ENCODE measurements around the gene C1orf167. TPM values are rescaled to one million over a fixed set of nuclear protein-coding genes. Genes with fewer than 3 reads are reported as not detected.

Gene C1orf167
- total and polyA plus RNA-seq, 2 of the 13 experiments (the other 11 are each of a cell fraction or from before 2014, with no cell fraction given): not detected

DNA sequence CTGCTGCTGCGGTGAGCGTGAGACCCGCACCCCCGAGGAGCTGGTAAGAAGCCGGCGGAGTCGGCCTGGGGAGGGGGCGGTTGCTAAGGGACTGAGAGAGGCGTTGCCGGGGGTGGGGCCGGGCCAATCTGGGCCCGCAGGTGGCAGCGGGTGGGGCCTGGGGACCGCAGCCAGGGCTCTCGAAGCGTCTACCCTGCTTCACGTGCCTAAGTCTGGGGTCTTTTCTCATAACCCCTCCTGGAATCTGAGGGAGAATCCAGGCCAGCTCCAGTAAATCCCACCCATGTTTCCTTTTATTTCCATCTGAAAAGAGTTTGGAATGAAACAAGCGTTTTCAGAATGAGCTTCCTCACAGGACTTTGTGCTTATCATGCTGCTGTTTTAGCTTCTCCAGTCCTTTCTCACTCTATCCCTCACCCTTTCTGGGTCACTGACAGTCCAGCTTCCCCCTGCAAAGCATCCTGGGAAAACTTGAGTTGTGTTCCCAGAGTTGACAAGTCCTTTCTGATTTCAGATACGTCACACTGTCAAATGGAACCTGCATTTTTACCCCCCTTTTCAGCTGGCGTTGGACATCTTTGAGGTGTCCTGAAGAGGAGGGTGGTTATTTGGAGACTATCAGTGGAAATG is 44.4 kb downstream of the C1orf167 start (continued):
- TF ChIP-seq PCBP2 (optimal IDR thresholded peaks at IDR 0.05; ENCODE audit: low read depth, low read length, poor library complexity, severe bottlenecking) (no peak), ZNF605 (CRISPR knock-in tag; IDR thresholded peaks at IDR 0.05) (0 out of 2 replicates have a peak, but pooled peaks have one; percentile 38), HOXD1 (CRISPR knock-in tag; IDR thresholded peaks at IDR 0.05) (no peak), MXI1 (IDR thresholded peaks at IDR 0.05; ENCODE audit: borderline replicate concordance, low read depth, low read length) (peak; percentile 13; the same call in 1 of the 3 replicates), ZNF143 (CRISPR knock-in tag; IDR thresholded peaks at IDR 0.05) (peak; percentile 59; the same call in 1 of the 2 replicates), KDM5A (IDR thresholded peaks at IDR 0.05; ENCODE audit: borderline replicate concordance, low read length) (no peak; the same call in none of the 2 replicates), YEATS2 (CRISPR knock-in tag; IDR thresholded peaks at IDR 0.05; ENCODE audit: borderline replicate concordance) (peak; percentile 8; the same call in 1 of the 2 replicates), ZNF768 (CRISPR knock-in tag; IDR thresholded peaks at IDR 0.05) (peak; percentile 55; the same call in 1 of the 2 replicates), ZNF441 (CRISPR knock-in tag; IDR thresholded peaks at IDR 0.05; ENCODE audit: borderline replicate concordance) (0 out of 2 replicates have a peak, but pooled peaks have one; percentile 6)
- TF ChIP-seq, protein P1, sequence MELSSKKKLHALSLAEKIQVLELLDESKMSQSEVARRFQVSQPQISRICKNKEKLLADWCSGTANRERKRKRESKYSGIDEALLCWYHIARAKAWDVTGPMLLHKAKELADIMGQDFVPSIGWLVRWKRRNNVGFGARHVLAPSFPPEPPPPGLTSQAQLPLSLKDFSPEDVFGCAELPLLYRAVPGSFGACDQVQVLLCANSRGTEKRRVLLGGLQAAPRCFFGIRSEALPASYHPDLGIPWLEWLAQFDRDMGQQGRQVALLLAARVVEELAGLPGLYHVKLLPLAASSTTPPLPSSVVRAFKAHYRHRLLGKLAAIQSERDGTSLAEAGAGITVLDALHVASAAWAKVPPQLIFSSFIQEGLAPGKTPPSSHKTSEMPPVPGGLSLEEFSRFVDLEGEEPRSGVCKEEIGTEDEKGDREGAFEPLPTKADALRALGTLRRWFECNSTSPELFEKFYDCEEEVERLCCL (CRISPR knock-in tag; IDR thresholded peaks at IDR 0.05; ENCODE audit: borderline replicate concordance): 0 out of 2 replicates have a peak, but pooled peaks have one; percentile 59
- TF ChIP-seq, protein P2, sequence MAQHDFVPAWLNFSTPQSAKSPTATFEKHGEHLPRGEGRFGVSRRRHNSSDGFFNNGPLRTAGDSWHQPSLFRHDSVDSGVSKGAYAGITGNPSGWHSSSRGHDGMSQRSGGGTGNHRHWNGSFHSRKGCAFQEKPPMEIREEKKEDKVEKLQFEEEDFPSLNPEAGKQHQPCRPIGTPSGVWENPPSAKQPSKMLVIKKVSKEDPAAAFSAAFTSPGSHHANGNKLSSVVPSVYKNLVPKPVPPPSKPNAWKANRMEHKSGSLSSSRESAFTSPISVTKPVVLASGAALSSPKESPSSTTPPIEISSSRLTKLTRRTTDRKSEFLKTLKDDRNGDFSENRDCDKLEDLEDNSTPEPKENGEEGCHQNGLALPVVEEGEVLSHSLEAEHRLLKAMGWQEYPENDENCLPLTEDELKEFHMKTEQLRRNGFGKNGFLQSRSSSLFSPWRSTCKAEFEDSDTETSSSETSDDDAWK (CRISPR knock-in tag; IDR thresholded peaks at IDR 0.05): no peak
- TF ChIP-seq, protein P3, sequence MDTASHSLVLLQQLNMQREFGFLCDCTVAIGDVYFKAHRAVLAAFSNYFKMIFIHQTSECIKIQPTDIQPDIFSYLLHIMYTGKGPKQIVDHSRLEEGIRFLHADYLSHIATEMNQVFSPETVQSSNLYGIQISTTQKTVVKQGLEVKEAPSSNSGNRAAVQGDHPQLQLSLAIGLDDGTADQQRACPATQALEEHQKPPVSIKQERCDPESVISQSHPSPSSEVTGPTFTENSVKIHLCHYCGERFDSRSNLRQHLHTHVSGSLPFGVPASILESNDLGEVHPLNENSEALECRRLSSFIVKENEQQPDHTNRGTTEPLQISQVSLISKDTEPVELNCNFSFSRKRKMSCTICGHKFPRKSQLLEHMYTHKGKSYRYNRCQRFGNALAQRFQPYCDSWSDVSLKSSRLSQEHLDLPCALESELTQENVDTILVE (CRISPR knock-in tag; IDR thresholded peaks at IDR 0.05): no peak
- TF ChIP-seq, protein P4, sequence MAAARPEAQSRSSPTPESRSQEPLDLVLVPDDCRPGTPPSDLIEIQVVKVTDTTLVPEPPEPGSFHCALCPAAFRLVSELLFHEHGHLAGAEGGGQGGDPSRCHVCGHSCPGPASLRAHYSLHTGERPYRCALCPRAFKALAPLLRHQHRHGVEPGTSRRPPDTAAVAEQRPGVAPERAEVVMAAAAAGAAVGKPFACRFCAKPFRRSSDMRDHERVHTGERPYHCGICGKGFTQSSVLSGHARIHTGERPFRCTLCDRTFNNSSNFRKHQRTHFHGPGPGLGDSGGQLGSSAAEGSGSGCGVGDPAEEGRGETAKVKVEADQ (CRISPR knock-in tag; IDR thresholded peaks at IDR 0.05; ENCODE audit: borderline replicate concordance): no peak
- TF ChIP-seq, protein P5, sequence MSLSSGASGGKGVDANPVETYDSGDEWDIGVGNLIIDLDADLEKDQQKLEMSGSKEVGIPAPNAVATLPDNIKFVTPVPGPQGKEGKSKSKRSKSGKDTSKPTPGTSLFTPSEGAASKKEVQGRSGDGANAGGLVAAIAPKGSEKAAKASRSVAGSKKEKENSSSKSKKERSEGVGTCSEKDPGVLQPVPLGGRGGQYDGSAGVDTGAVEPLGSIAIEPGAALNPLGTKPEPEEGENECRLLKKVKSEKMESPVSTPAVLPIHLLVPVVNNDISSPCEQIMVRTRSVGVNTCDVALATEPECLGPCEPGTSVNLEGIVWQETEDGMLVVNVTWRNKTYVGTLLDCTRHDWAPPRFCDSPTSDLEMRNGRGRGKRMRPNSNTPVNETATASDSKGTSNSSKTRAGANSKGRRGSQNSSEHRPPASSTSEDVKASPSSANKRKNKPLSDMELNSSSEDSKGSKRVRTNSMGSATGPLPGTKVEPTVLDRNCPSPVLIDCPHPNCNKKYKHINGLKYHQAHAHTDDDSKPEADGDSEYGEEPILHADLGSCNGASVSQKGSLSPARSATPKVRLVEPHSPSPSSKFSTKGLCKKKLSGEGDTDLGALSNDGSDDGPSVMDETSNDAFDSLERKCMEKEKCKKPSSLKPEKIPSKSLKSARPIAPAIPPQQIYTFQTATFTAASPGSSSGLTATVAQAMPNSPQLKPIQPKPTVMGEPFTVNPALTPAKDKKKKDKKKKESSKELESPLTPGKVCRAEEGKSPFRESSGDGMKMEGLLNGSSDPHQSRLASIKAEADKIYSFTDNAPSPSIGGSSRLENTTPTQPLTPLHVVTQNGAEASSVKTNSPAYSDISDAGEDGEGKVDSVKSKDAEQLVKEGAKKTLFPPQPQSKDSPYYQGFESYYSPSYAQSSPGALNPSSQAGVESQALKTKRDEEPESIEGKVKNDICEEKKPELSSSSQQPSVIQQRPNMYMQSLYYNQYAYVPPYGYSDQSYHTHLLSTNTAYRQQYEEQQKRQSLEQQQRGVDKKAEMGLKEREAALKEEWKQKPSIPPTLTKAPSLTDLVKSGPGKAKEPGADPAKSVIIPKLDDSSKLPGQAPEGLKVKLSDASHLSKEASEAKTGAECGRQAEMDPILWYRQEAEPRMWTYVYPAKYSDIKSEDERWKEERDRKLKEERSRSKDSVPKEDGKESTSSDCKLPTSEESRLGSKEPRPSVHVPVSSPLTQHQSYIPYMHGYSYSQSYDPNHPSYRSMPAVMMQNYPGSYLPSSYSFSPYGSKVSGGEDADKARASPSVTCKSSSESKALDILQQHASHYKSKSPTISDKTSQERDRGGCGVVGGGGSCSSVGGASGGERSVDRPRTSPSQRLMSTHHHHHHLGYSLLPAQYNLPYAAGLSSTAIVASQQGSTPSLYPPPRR (CRISPR knock-in tag; IDR thresholded peaks at IDR 0.05; ENCODE audit: borderline replicate concordance): no peak
- TF ChIP-seq, protein P6, sequence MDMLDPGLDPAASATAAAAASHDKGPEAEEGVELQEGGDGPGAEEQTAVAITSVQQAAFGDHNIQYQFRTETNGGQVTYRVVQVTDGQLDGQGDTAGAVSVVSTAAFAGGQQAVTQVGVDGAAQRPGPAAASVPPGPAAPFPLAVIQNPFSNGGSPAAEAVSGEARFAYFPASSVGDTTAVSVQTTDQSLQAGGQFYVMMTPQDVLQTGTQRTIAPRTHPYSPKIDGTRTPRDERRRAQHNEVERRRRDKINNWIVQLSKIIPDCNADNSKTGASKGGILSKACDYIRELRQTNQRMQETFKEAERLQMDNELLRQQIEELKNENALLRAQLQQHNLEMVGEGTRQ (IDR thresholded peaks at IDR 0.05; ENCODE audit: low read depth, low read length): no peak
- TF ChIP-seq, protein P6 (CRISPR knock-in tag; IDR thresholded peaks at IDR 0.05; ENCODE audit: borderline replicate concordance): peak; percentile 93; the same call in 1 of the 2 replicates

Measured in HepG2 (cell line).